ENCODE measurements around the gene HEATR9. TPM values are rescaled to one million over a fixed set of nuclear protein-coding genes. Genes with fewer than 3 reads are reported as not detected.

HEATR9 gene
- total and polyA plus RNA-seq, 2 of the 13 experiments (the other 11 are each of a cell fraction or from before 2014, with no cell fraction given), result not detected

- TF ChIP-seq ZNF235 (CRISPR knock-in tag; IDR thresholded peaks at IDR 0.05; ENCODE audit: borderline replicate concordance), result peak; percentile 62; the same call in 1 of the 2 replicates
- TF ChIP-seq POLR2G (IDR thresholded peaks at IDR 0.05; ENCODE audit: low read depth, low read length), result peak; percentile 99
- no peak for TF ChIP-seq TAF15 (IDR thresholded peaks at IDR 0.05; ENCODE audit: low read depth, low read length, poor library complexity, severe bottlenecking)
- TF ChIP-seq ZFY (CRISPR knock-in tag; IDR thresholded peaks at IDR 0.05), result peak; percentile 97
- no peak; the same call in 1 of the 2 replicates for TF ChIP-seq ZNF225 (CRISPR knock-in tag; IDR thresholded peaks at IDR 0.05)
- no peak for TF ChIP-seq TMF1 (CRISPR knock-in tag; IDR thresholded peaks at IDR 0.05; ENCODE audit: low read depth)
- TF ChIP-seq ZNF430 (CRISPR knock-in tag; IDR thresholded peaks at IDR 0.05), result peak; percentile 80; the same call in 1 of the 2 replicates
- no peak for TF ChIP-seq IKZF1 (IDR thresholded peaks at IDR 0.05)
- no peak; the same call in 1 of the 2 replicates for TF ChIP-seq ZNF670 (CRISPR knock-in tag; IDR thresholded peaks at IDR 0.05; ENCODE audit: borderline replicate concordance)
- TF ChIP-seq MBNL3 (CRISPR knock-in tag; conservative IDR thresholded peaks at IDR 0.05), result no peak
- no peak for TF ChIP-seq NBN (conservative IDR thresholded peaks at IDR 0.05)
- TF ChIP-seq IRX3 (CRISPR knock-in tag; IDR thresholded peaks at IDR 0.05; ENCODE audit: borderline replicate concordance, low read depth), result peak; percentile 57; the same call in 1 of the 2 replicates
- no peak for TF ChIP-seq CEBPZ (IDR thresholded peaks at IDR 0.05; ENCODE audit: low read length)
- peak; percentile 45; the same call in 1 of the 2 replicates for TF ChIP-seq ZNF569 (CRISPR knock-in tag; IDR thresholded peaks at IDR 0.05; ENCODE audit: borderline replicate concordance)
- no peak for TF ChIP-seq ZBTB33 (CRISPR knock-in tag; IDR thresholded peaks at IDR 0.05)
- TF ChIP-seq ZNF564 (CRISPR knock-in tag; IDR thresholded peaks at IDR 0.05), result peak; percentile 86
- peak; percentile 60 for TF ChIP-seq SMC3 (IDR thresholded peaks at IDR 0.05; ENCODE audit: low read length)
- no peak for TF ChIP-seq RFX1 (IDR thresholded peaks at IDR 0.05)
- TF ChIP-seq ZKSCAN1 (IDR thresholded peaks at IDR 0.05; ENCODE audit: low read length), result no peak
- TF ChIP-seq CBX2 (IDR thresholded peaks at IDR 0.05; ENCODE audit: low read depth, low read length), result no peak
- TF ChIP-seq CBX2 (CRISPR knock-in tag; IDR thresholded peaks at IDR 0.05; ENCODE audit: low read depth), result no peak
- peak; percentile 69; the same call in 1 of the 2 replicates for TF ChIP-seq CREBL2 (CRISPR knock-in tag; IDR thresholded peaks at IDR 0.05; ENCODE audit: borderline replicate concordance)
- no peak for TF ChIP-seq KLF9 (CRISPR knock-in tag; IDR thresholded peaks at IDR 0.05; ENCODE audit: low read depth)
- no peak; the same call in 1 of the 2 replicates for TF ChIP-seq CREM (IDR thresholded peaks at IDR 0.05)
- TF ChIP-seq CREM (CRISPR knock-in tag; IDR thresholded peaks at IDR 0.05), result no peak
These were observed 59.5 kb downstream of the HEATR9 start, which contains the start of gene TAF15 (continued) for GRCh38 chr17:35808962-35809854.

Data from HepG2 (cell line).